ENCODE measurements around the gene KCTD2.

- TF ChIP-seq CTCF (IDR thresholded peaks at IDR 0.05; ENCODE audit: insufficient read depth, low read length, poor library complexity, severe bottlenecking) = no peak
- no peak for TF ChIP-seq EZH2phosphoT487 (conservative IDR thresholded peaks at IDR 0.05; ENCODE audit: low read length)
Observed at GRCh38 chr17:75094871-75095399, 47.9 kb downstream of the KCTD2 start.
